ENCODE measurements around the gene UVRAG. TPM values are rescaled to one million over a fixed set of nuclear protein-coding genes. Genes with fewer than 3 reads are reported as not detected.
"Not testable (repeated sequence)": the region's sequence is repeated elsewhere in the genome, so short reads cannot be mapped to it uniquely, and the experiment has no call there.

The UVRAG gene
- total RNA-seq, 1 donor from 2014 or later: 14.1 TPM

- DNase-seq (ENCODE audit: low read depth): no peak
Observed at GRCh38 chr11:75836417-75836816, 21.4 kb downstream of the UVRAG start.

GRCh38 chr11:75839851-75840250 is 24.8 kb downstream of the UVRAG start:
- DNase-seq (ENCODE audit: low read depth): no peak

GRCh38 chr11:75840522-75840921 is 25.5 kb downstream of the UVRAG start:
- DNase-seq (ENCODE audit: low read depth): no peak

GRCh38 chr11:75841739-75842138 is 26.7 kb downstream of the UVRAG start:
- no peak for DNase-seq (ENCODE audit: low read depth)

- DNase-seq (ENCODE audit: low read depth): no peak
Observed at GRCh38 chr11:75845324-75845723, 30.3 kb downstream of the UVRAG start.

GRCh38 chr11:75849894-75850293 is 34.9 kb downstream of the UVRAG start:
- DNase-seq (ENCODE audit: low read depth): no peak

GRCh38 chr11:75850787-75851186 is 35.8 kb downstream of the UVRAG start:
- no peak for DNase-seq (ENCODE audit: low read depth)

GRCh38 chr11:75851203-75851602 is 36.2 kb downstream of the UVRAG start:
- no peak for DNase-seq (ENCODE audit: low read depth)

- no peak for DNase-seq (ENCODE audit: low read depth)
Observed at GRCh38 chr11:75852406-75853017, 37.5 kb downstream of the UVRAG start.

- not testable (repeated sequence) for DNase-seq (ENCODE audit: low read depth)
Observed at GRCh38 chr11:75853563-75853962, 38.6 kb downstream of the UVRAG start.

GRCh38 chr11:75853971-75854370 is 39.0 kb downstream of the UVRAG start:
- no peak for DNase-seq (ENCODE audit: low read depth)

GRCh38 chr11:75855206-75855605 is 40.2 kb downstream of the UVRAG start:
- DNase-seq (ENCODE audit: low read depth): no peak

- no peak for DNase-seq (ENCODE audit: low read depth)
Observed at GRCh38 chr11:75856912-75857311, 41.9 kb downstream of the UVRAG start.

GRCh38 chr11:75858042-75858441 is 43.0 kb downstream of the UVRAG start:
- no peak for DNase-seq (ENCODE audit: low read depth)

GRCh38 chr11:75858613-75859012 is 43.6 kb downstream of the UVRAG start:
- peak; percentile 12 for DNase-seq (ENCODE audit: low read depth)

- DNase-seq (ENCODE audit: low read depth): no peak
Observed at GRCh38 chr11:75859614-75860013, 44.6 kb downstream of the UVRAG start.

GRCh38 chr11:75862437-75862836 is 47.4 kb downstream of the UVRAG start:
- DNase-seq (ENCODE audit: low read depth): no peak

GRCh38 chr11:75867778-75868374 is 52.9 kb downstream of the UVRAG start:
- DNase-seq (ENCODE audit: low read depth): peak; percentile 62

- DNase-seq (ENCODE audit: low read depth): no peak
Observed at GRCh38 chr11:75868990-75869389, 54.0 kb downstream of the UVRAG start.

- no peak for DNase-seq (ENCODE audit: low read depth)
Observed at GRCh38 chr11:75869661-75870455, 54.8 kb downstream of the UVRAG start.

GRCh38 chr11:75872887-75873416 is 57.9 kb downstream of the UVRAG start:
- DNase-seq (ENCODE audit: low read depth): no peak
